MM.1S (cell line): ENCODE measurements around the gene NTSR1.

Experiments
- DNase-seq: peaks from one replicate; pipeline ENCODE4 v3.0.0-alpha.2; 2015
- H2AFZ ChIP-seq: fragments of 300-600 bp; sonication (generic); 2 replicates; pipeline ENCODE4 v1.6.0; 2016; ENCODE audit warnings: antibody characterized with exemption, low read length
- H3F3A ChIP-seq: fragments of 300-600 bp; sonication (generic); 2 replicates; pipeline ENCODE4 v1.6.1; 2016; ENCODE audit warnings: mild to moderate bottlenecking, antibody characterized with exemption, low read length, moderate library complexity, mixed read lengths; ENCODE audit not compliant: insufficient read depth
- H3K27ac ChIP-seq: fragments of 300-600 bp; sonication (generic); 2 replicates; pipeline ENCODE4 v1.5.1; 2016; ENCODE audit warnings: mild to moderate bottlenecking, low read length
- H3K27me3 ChIP-seq: fragments of 300-600 bp; sonication (generic); replicated peaks from 2 replicates; pipeline ENCODE4 v1.6.0; 2016; ENCODE audit warnings: low read length; ENCODE audit not compliant: insufficient read depth
- H3K36me3 ChIP-seq: fragments of 300-600 bp; sonication (generic); replicated peaks from 2 replicates; pipeline ENCODE4 v1.6.1; 2016; ENCODE audit warnings: mild to moderate bottlenecking, low read length, mixed read lengths; ENCODE audit not compliant: insufficient read depth
- H3K4me1 ChIP-seq: fragments of 300-600 bp; sonication (generic); 2 replicates; pipeline ENCODE4 v1.6.1; 2016; ENCODE audit warnings: low read length, mixed read lengths
- H3K4me2 ChIP-seq: fragments of 300-600 bp; sonication (generic); 2 replicates; pipeline ENCODE4 v1.6.0; 2016; ENCODE audit warnings: low read depth, low read length
- H3K4me3 ChIP-seq: fragments of 300-600 bp; sonication (generic); 2 replicates; pipeline ENCODE4 v1.5.1; 2016; ENCODE audit warnings: low read length, mixed read lengths
- H3K79me2 ChIP-seq: fragments of 300-600 bp; sonication (generic); 2 replicates; pipeline ENCODE4 v1.6.1; 2016; ENCODE audit warnings: mixed run types, low read length, mixed read lengths
- H3K9ac ChIP-seq: fragments of 300-600 bp; sonication (generic); 2 replicates; pipeline ENCODE4 v1.6.1; 2016; ENCODE audit warnings: low read length, mixed read lengths
- H3K9me2 ChIP-seq: fragments of 300-600 bp; sonication (generic); replicated peaks from 2 replicates; pipeline ENCODE4 v1.6.1; 2016; ENCODE audit warnings: mild to moderate bottlenecking, low read length, mixed read lengths; ENCODE audit not compliant: insufficient read depth
- H3K9me3 ChIP-seq: fragments of 300-600 bp; sonication (generic); replicated peaks from 2 replicates; pipeline ENCODE4 v1.6.1; 2016; ENCODE audit warnings: mild to moderate bottlenecking, low read length, mixed read lengths; ENCODE audit not compliant: insufficient read depth
- H4K20me1 ChIP-seq: fragments of 300-600 bp; sonication (generic); 2 replicates; pipeline ENCODE4 v1.6.1; 2016; ENCODE audit warnings: mild to moderate bottlenecking, low read length, moderate library complexity, mixed read lengths; ENCODE audit not compliant: insufficient read depth
- CTCF ChIP-seq: fragments of 300-600 bp; sonication (generic); IDR thresholded peaks from 2 replicates; pipeline ENCODE4 v1.5.1; 2016; ENCODE audit warnings: antibody characterized with exemption, low read length, mixed read lengths
- EZH2 ChIP-seq: fragments of 300-600 bp; sonication (generic); optimal IDR thresholded peaks from 2 replicates; pipeline ENCODE3; 2017; ENCODE audit warnings: low read depth, mild to moderate bottlenecking, antibody characterized with exemption, low read length, mixed read lengths
- EZH2phosphoT487 ChIP-seq: fragments of 300-600 bp; sonication (generic); IDR thresholded peaks from 2 replicates; pipeline ENCODE4 v1.6.1; 2018; ENCODE audit warnings: antibody characterized with exemption, low read length

The NTSR1 gene

GRCh38 chr20:62724692-62725595, 16.3 kb downstream of the NTSR1 start:
- TF ChIP-seq CTCF (no peak), EZH2 (no peak), EZH2phosphoT487 (no peak)
- H3K27ac ChIP-seq, result no peak overlapping the region
- no peak overlapping the region for H3K4me3 ChIP-seq
- H3K9me2 ChIP-seq, result no peaks in the 10 kb centered on the region
- H3K79me2 ChIP-seq, result no peaks in the 10 kb centered on the region
- H3K9ac ChIP-seq, result no peak overlapping the region
- H4K20me1 ChIP-seq, result no peaks in the 10 kb centered on the region
- no peak overlapping the region for H2AFZ ChIP-seq
- H3K9me3 ChIP-seq, result no peaks in the 10 kb centered on the region
- no peaks in the 10 kb centered on the region for H3F3A ChIP-seq
- H3K36me3 ChIP-seq, result no peaks in the 10 kb centered on the region
- 0 out of 2 replicates have a peak, but pooled peaks cover 7% of the 10 kb centered on the region for H3K4me1 ChIP-seq
- H3K4me2 ChIP-seq, result no peak overlapping the region
- no peak for DNase-seq
- H3K27me3 ChIP-seq, result peaks cover 100% of the 10 kb centered on the region

- DNase-seq, result no peak
- Histone ChIP-seq H3F3A (no peaks in the 10 kb centered on the region), H3K4me2 (no peak overlapping the region), H3K27ac (no peak overlapping the region), H2AFZ (no peak overlapping the region), H3K36me3 (no peaks in the 10 kb centered on the region), H3K9ac (no peak overlapping the region), H3K9me2 (no peaks in the 10 kb centered on the region), H3K79me2 (no peaks in the 10 kb centered on the region), H4K20me1 (no peaks in the 10 kb centered on the region), H3K4me1 (0 out of 2 replicates have a peak, but pooled peaks cover 7% of the 10 kb centered on the region), H3K9me3 (no peaks in the 10 kb centered on the region), H3K27me3 (peaks cover 100% of the 10 kb centered on the region), H3K4me3 (no peak overlapping the region)
- TF ChIP-seq CTCF, result no peak
These were observed 17.1 kb downstream of the NTSR1 start for GRCh38 chr20:62725596-62726268.

DNA sequence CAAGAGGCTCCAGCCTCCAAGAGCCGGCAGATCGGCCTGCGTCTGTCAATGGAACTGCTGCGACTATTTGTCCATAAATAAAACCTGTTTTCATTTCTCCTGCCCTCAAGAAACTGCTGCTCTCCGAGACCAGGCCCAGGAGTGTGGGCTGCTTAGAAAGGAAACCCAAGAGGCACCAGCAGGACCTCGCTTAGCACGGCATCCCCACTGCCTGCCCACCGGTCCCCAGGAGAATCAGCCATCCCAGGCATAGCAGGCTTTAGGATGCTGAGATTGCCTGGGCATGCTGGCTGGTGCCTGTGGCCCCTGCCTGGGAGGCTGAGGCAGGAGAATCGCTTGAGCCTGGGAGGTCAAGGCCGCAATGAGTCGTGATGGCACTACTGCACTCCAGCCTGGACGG, 17.6 kb downstream of the NTSR1 start:
- Histone ChIP-seq H3K4me2 (no peak overlapping the region), H3K79me2 (no peaks in the 10 kb centered on the region), H3K9me2 (no peaks in the 10 kb centered on the region), H4K20me1 (no peaks in the 10 kb centered on the region), H2AFZ (no peak overlapping the region), H3K36me3 (no peaks in the 10 kb centered on the region), H3K4me3 (no peak overlapping the region), H3K27me3 (peaks cover 100% of the 10 kb centered on the region), H3K9me3 (no peaks in the 10 kb centered on the region), H3K27ac (no peak overlapping the region), H3K4me1 (0 out of 2 replicates have a peak, but pooled peaks cover 7% of the 10 kb centered on the region), H3K9ac (no peak overlapping the region), H3F3A (no peaks in the 10 kb centered on the region)
- no peak for DNase-seq
- TF ChIP-seq EZH2phosphoT487, result no peak
- TF ChIP-seq CTCF, result no peak
- TF ChIP-seq EZH2, result no peak
